Mesothelial cell of epicardium (in vitro differentiated cells): ENCODE measurements around the gene PCBP4. TPM values are rescaled to one million over a fixed set of nuclear protein-coding genes. Genes with fewer than 3 reads are reported as not detected.
A peak's percentile ranks its signal among the peaks of the same experiment; 100 is the strongest.

Source experiments
- DNase-seq, 2 experiments: peaks; one replicate each; pipeline ENCODE4 v3.0.0; 2021; ENCODE audit warnings: low spot score in 2 of 2; ENCODE audit not compliant: unreplicated experiment in 2 of 2
- H3K27ac Mint-ChIP-seq: 2 replicates; pipeline ENCODE4 v1.8.0; 2021; ENCODE audit warnings: mixed read lengths
- H3K27me3 Mint-ChIP-seq: 2 replicates; pipeline ENCODE4 v1.8.0; 2021; ENCODE audit warnings: low read depth, mixed read lengths
- H3K36me3 Mint-ChIP-seq: 2 replicates; pipeline ENCODE4 v1.8.0; 2021; ENCODE audit warnings: mixed read lengths
- H3K4me1 Mint-ChIP-seq: 2 replicates; pipeline ENCODE4 v1.8.0; 2021; ENCODE audit warnings: mixed read lengths
- H3K4me3 Mint-ChIP-seq: 2 replicates; pipeline ENCODE4 v1.8.0; 2021; ENCODE audit warnings: mild to moderate bottlenecking, moderate library complexity, mixed read lengths
- H3K9me3 Mint-ChIP-seq: 2 replicates; pipeline ENCODE4 v1.8.0; 2021; ENCODE audit warnings: mixed read lengths
- total RNA-seq: library from RNA; stranded (reverse); gene quantifications from 3 replicates; pipeline ENCODE4 v1.2.1, GENCODE V29; 2021
- TF ChIP-seq, protein P1 (sequence below): fragments of 200-600 bp; sonication (generic); IDR thresholded peaks from one replicate; pipeline ENCODE4 v1.5.0; 2021; ENCODE audit warnings: antibody characterized with exemption; ENCODE audit not compliant: unreplicated experiment

The PCBP4 gene
- total RNA-seq, 1 donor from 2014 or later = 62.0 TPM

DNA sequence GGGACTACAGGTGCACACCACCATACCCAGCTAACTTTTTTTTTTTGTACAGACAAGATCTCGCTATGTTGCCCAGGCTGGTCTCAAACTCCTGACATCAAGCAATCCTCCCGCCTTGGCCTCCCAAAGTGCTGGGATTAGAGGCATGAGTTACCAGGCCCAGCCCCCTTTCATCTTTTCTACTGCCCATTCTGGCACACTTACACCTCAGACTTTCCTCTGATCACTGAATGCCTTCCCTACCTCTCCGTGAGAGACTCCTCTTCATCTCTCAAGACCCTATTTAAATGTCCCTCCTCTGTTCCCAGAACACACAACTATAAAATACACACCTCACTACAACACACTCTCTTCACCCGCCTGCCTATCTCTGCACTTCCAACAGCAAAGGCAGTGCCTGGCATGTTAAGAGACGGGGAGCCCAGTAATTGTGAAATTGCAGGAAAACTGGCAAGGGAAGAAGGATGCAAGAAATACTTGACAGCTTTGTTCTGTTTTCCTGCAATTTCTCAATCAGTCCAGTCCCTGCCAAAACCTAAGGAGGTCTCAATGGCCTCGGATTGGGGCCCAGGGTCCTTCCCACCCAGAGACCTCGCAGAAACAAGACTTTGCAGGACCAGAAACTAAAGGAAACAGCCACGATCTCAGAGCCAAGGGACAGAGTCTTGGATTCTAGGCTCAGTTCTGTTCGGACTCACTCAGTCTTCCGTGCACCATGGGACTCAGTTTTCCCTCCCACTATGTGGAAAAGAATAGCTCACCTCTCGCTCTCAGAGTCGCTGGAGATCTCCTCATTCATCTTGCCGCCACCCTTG is 26.4 kb downstream of the PCBP4 start:
- H3K4me1 Mint-ChIP-seq = peaks cover 22% of the 10 kb centered on the region
- H3K27ac Mint-ChIP-seq = peak overlapping the region; percentile 73
- DNase-seq = peak in 1 of 2 experiments; percentile 29
- peaks cover 3% of the 10 kb centered on the region for H3K36me3 Mint-ChIP-seq
- TF ChIP-seq, protein P1, sequence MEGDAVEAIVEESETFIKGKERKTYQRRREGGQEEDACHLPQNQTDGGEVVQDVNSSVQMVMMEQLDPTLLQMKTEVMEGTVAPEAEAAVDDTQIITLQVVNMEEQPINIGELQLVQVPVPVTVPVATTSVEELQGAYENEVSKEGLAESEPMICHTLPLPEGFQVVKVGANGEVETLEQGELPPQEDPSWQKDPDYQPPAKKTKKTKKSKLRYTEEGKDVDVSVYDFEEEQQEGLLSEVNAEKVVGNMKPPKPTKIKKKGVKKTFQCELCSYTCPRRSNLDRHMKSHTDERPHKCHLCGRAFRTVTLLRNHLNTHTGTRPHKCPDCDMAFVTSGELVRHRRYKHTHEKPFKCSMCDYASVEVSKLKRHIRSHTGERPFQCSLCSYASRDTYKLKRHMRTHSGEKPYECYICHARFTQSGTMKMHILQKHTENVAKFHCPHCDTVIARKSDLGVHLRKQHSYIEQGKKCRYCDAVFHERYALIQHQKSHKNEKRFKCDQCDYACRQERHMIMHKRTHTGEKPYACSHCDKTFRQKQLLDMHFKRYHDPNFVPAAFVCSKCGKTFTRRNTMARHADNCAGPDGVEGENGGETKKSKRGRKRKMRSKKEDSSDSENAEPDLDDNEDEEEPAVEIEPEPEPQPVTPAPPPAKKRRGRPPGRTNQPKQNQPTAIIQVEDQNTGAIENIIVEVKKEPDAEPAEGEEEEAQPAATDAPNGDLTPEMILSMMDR = no peak
- no peaks in the 10 kb centered on the region for H3K27me3 Mint-ChIP-seq
- H3K4me3 Mint-ChIP-seq = peak overlapping the region; percentile 82
- no peaks in the 10 kb centered on the region for H3K9me3 Mint-ChIP-seq

DNA sequence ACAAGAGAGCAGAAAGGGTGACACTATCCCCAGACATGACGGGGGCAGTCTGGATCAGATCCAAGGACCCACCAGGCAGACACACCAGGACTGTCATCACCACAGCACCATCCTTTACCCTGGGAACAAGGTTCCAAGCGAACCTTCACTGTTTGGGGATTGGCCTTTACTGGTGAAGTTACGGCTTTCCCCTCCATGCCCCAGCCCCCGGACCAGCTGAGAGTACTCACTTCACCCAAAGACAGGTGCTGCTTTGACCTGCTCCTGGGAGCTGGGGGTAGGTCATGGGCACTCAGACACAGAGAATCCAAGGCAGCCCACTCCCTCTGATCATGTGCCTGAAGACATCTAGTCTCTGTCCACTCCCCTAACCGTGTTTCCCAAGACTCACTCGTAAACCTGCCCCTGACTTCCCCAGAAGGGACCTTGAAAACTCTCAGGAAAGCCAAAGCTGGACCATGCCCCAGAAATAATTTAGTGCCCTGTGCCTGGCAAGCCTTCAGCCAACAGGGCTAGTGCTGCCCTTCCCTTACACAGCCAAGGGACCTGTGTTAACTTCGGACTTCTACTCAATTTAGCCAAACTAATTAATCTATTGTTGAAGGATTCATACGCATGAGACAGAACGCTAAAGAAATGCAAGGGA is 28.4 kb downstream of the PCBP4 start:
- no peak overlapping the region for H3K4me3 Mint-ChIP-seq
- no peak overlapping the region for H3K27ac Mint-ChIP-seq

DNA sequence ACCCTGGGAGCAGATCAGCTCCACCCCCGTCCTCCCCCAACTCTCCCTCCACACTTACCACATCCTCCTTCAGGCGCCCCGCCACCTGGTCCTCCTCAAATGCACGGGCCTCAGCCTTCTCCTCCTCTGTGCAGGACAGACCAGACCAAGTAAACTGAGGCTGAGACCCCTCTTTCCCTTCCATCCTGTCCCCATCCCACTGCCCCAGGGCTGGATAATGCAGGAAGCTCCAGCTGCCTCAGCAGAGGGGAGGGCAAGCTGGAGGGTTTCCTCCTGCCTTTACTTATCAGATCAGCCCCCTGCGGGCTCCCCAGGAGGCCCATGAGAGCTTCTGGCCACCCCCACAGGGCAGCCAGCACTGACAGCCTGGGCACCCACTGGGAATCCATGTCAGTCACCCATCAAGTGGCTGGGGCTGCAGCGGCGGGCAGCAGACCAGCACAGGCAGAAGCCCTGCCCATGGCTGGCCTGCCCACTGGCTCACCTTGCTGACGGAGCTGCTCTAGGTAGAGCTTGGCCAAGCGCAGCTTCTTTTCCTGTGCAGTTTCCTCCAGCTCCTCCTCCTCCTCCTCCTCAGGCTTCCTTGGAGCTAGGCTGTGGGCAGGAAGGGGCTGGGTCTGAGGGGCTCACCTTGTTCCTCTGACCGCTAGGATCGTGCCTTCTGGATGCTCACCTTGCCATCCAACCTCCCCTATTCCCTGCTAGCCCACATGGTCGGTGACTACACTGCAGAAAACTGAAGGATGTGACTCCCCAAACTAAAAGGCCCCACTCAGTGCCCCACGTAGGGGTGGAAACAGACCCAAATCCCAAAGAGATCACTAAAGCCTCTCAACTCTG is 29.4 kb downstream of the PCBP4 start:
- TF ChIP-seq, protein P1 = no peak

More for the DNA sequence above, 28.4 kb downstream of the PCBP4 start:
- Mint-ChIP-seq H3K36me3 (peaks cover 14% of the 10 kb centered on the region), H3K4me1 (peaks cover 22% of the 10 kb centered on the region), H3K9me3 (no peaks in the 10 kb centered on the region), H3K27me3 (no peaks in the 10 kb centered on the region)
- TF ChIP-seq, protein P1 = no peak
- DNase-seq = peak in 1 of 2 experiments; percentile 11

DNA sequence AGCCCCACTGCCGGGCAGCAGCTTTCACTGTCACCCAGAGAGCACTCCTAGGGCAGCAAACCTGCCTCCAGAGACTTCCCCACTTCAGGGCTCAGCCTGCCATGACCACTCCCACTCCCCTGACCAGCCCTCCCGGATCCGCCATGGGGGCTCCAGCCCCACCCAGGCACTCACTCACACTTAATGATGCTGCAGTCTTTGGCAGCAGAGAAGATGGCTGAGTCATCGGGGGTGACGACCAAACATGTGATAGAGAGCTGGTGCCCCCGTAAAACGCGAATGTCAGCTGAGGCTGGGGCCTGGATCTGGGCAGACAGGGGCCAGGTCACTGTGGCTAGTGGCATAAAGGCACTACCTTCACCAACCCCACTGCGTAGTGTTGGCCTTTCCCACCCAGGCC is 30.2 kb downstream of the PCBP4 start:
- Mint-ChIP-seq H3K9me3 (no peaks in the 10 kb centered on the region), H3K36me3 (peaks cover 17% of the 10 kb centered on the region), H3K4me3 (no peak overlapping the region), H3K4me1 (peaks cover 11% of the 10 kb centered on the region), H3K27ac (no peak overlapping the region), H3K27me3 (no peaks in the 10 kb centered on the region)
- TF ChIP-seq, protein P1 = no peak
- peak in 1 of 2 experiments; percentile 29 for DNase-seq

More for the DNA sequence above, 29.4 kb downstream of the PCBP4 start:
- DNase-seq = peak in 1 of 2 experiments; percentile 17
- H3K27me3 Mint-ChIP-seq = no peaks in the 10 kb centered on the region
- H3K27ac Mint-ChIP-seq = no peak overlapping the region
- peaks cover 17% of the 10 kb centered on the region for H3K36me3 Mint-ChIP-seq
- H3K9me3 Mint-ChIP-seq = no peaks in the 10 kb centered on the region
- peaks cover 19% of the 10 kb centered on the region for H3K4me1 Mint-ChIP-seq
- H3K4me3 Mint-ChIP-seq = no peak overlapping the region
